ENCODE data around the gene MIEF1. TPM values are rescaled to one million over a fixed set of nuclear protein-coding genes. Genes with fewer than 3 reads are reported as not detected.

Gene MIEF1
- total RNA-seq, 1 experiment from 2014 or later = 32.1 TPM

- no peak for DNase-seq (ENCODE audit: low spot score)
- in situ Hi-C loops (cut with HindIII; ENCODE audit: low sequenced_read_pairs) = no loop called here
Observed at GRCh38 chr22:39535831-39536449, 33.9 kb downstream of the MIEF1 start.

- DNase-seq (ENCODE audit: low spot score) = no peak
- in situ Hi-C loops (cut with HindIII; ENCODE audit: low sequenced_read_pairs) = no loop called here
Observed at GRCh38 chr22:39536711-39537110, 34.6 kb downstream of the MIEF1 start.

DNA sequence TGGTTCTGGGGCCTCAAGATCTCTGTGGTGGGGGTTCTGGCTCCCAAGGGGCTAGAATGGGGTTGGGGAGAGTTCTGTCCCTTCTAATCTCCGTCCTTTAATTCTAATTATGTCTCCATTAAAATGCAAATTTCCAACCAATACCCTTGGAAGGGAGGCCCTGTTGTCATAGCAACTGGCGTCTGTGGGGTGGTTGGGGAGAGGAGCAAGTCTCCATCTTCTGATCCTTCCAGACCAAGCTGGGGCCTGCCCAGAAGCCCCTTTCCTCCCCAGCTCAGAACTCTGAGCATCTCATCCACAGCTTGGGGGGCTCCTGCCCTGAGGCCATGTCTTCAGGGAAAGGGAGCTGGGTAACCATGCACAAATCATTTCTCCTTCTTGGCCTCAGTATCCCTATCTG is 35.9 kb downstream of the MIEF1 start:
- no peak for DNase-seq (ENCODE audit: low spot score)
- in situ Hi-C loops (cut with HindIII; ENCODE audit: low sequenced_read_pairs) = no loop called here

- DNase-seq (ENCODE audit: low spot score) = no peak
- in situ Hi-C loops (cut with HindIII; ENCODE audit: low sequenced_read_pairs) = no loop called here
Observed at GRCh38 chr22:39543095-39543494, 41.0 kb downstream of the MIEF1 start.

GRCh38 chr22:39545386-39546365 is 43.6 kb downstream of the MIEF1 start:
- no peak for DNase-seq (ENCODE audit: low spot score)
- in situ Hi-C loops (cut with HindIII; ENCODE audit: low sequenced_read_pairs) = no loop called here

- DNase-seq (ENCODE audit: low spot score) = peak; percentile 88
- in situ Hi-C loops (cut with HindIII; ENCODE audit: low sequenced_read_pairs) = no loop called here
Observed at GRCh38 chr22:39546889-39547586, 44.9 kb downstream of the MIEF1 start.

DNA sequence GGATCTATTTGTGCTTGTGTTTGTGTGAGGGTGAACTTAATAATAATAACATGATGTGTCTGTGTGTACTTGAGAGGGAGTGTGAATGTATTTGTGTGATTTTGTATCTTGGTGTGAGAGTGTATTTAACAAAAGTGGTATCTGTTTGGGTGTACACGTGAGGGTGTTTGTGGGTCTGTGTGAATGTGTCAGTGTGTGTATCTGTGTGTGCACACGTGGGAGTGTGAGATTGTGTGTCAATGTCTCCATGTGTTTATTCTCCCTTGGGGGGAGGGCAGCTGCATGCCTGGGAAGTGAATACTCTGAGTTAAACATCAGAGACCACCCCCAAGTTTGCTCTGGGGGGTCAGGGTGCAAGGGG is 45.5 kb downstream of the MIEF1 start:
- in situ Hi-C loops (cut with HindIII; ENCODE audit: low sequenced_read_pairs) = no loop called here
- DNase-seq (ENCODE audit: low spot score) = no peak

DNA sequence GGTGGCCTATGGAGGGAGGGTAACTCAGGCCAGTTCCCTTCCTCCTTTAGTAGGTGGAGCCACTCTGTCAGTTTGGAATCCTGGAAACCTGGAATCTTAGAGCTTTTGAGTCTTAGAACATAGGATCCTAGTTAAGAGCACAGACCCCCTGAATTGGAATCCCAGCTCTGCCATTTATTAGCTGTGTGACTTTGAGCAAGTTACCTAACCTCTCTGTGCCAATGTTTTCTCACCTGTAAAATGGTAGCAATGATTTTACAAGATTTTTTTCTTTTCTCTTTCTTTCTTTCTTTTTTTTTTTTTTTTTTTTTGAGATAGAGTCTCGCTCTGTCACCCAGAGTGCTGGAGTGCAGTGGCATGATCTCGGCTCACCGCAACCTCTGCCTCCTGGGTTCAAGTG is 51.3 kb downstream of the MIEF1 start:
- in situ Hi-C loops (cut with HindIII; ENCODE audit: low sequenced_read_pairs) = no loop called here

GRCh38 chr22:39554151-39554550 is 52.1 kb downstream of the MIEF1 start:
- in situ Hi-C loops (cut with HindIII; ENCODE audit: low sequenced_read_pairs) = no loop called here

More for the DNA sequence above, 51.3 kb downstream of the MIEF1 start:
- no peak for DNase-seq (ENCODE audit: low spot score)

DNA sequence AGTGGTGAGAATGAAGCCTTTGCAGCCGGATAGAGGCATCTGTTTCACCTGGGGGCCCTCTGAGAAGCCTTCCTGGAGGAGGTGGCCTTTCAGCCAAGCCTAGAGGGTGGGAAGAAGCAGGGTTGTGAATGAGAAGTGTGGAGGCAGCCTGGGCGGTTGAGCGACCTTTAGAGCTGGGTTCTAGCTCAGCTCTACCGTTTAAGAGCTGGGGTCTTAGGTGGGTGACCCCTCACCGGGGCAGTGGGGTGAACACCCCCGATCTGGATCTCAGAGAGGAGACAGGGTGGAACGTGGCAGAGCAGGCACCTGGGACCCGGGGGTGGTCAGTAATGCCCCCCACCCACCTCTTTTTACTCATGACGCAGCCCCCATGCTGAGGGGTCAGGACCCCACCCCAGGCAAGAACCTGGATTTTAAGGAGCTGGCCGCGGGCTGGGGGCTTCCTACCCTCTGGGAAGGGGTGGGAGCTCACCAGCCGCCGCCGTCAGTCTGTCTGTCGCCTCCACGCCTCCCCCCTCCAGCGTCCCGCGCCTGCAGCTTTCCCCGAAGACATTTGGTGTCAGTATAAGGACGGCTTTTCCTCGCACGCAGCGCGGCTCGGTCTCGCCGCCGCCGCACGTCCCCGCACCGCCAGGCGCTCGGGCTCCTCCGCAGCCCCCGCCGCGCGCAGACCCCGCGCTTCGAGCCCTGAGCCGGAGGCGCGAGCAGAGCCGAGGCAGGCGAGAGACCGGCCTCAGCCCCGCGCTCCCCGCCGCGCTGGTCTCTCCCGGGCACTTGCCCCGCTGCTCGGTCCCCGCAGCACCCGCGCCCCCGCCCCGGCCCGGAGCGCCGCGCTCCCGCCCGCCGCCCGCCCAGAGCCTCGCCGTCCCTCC is 55.1 kb downstream of the MIEF1 start:
- in situ Hi-C loops (cut with HindIII; ENCODE audit: low sequenced_read_pairs) = no loop called here

More at GRCh38 chr22:39554151-39554550, 52.1 kb downstream of the MIEF1 start:
- no peak for DNase-seq (ENCODE audit: low spot score)

GRCh38 chr22:39558254-39558727 is 56.2 kb downstream of the MIEF1 start:
- no peak for DNase-seq (ENCODE audit: low spot score)
- in situ Hi-C loops (cut with HindIII; ENCODE audit: low sequenced_read_pairs) = no loop called here

More for the DNA sequence above, 55.1 kb downstream of the MIEF1 start:
- peak; percentile 63 for DNase-seq (ENCODE audit: low spot score)

DNA sequence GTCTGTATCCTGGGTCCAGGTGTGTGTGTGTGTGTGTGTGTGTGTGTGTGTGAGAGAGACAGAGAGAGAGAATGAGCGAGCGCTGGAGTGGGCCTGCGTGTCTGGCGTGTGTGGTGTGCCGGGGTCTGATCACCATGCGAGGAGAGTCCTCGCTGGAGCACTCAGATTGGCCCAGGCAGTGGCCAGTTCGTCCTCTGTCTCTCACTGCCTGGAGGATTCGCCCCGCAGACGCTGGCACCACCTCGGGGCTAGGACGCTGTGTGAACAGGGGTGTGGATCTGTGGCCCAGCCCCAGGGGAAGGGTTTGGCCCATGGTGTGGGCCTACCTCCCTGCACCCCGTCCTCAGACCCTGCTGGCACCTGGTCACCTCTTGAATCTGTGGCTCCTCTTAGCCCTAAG is 56.9 kb downstream of the MIEF1 start:
- DNase-seq (ENCODE audit: low spot score) = no peak
- in situ Hi-C loops (cut with HindIII; ENCODE audit: low sequenced_read_pairs) = no loop called here

GRCh38 chr22:39559456-39560105 is 57.5 kb downstream of the MIEF1 start:
- in situ Hi-C loops (cut with HindIII; ENCODE audit: low sequenced_read_pairs) = no loop called here
- DNase-seq (ENCODE audit: low spot score) = no peak

- in situ Hi-C loops (cut with HindIII; ENCODE audit: low sequenced_read_pairs) = no loop called here
Observed at GRCh38 chr22:39560127-39560526, 58.0 kb downstream of the MIEF1 start.

DNA sequence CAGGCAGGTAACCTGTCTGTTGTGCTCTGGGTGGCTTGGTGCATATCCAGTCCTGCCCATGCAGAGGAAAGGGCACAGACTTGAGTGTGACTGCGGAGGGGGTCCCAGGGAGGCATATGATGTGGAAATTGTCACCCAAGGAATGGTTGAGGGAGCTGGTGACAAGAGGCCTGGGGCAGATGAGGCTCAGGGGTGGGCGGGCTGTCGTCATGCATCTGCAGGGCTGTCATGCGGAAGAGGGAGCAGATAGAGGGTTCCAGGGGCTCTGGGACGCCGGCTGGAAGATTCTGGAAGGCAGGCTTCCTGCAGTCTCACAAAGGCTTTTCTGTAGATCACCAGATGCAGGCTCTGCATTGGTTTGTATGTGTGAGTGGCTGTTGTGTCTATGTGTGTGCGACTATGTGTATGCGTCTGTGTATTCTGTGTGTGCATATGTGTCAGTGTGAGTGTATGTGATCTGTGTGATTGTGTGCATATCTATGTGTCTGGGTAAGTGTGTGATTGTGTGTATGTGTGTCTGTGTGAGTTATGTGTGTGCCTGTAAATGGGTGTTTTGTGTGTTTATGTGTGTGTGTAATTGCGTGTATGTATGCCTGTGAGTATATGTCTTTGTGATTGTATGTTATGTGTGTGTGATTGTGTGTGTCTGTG is 60.9 kb downstream of the MIEF1 start:
- no peak for DNase-seq (ENCODE audit: low spot score)
- in situ Hi-C loops (cut with HindIII; ENCODE audit: low sequenced_read_pairs) = no loop called here

More at GRCh38 chr22:39560127-39560526, 58.0 kb downstream of the MIEF1 start:
- DNase-seq (ENCODE audit: low spot score) = no peak

DNA sequence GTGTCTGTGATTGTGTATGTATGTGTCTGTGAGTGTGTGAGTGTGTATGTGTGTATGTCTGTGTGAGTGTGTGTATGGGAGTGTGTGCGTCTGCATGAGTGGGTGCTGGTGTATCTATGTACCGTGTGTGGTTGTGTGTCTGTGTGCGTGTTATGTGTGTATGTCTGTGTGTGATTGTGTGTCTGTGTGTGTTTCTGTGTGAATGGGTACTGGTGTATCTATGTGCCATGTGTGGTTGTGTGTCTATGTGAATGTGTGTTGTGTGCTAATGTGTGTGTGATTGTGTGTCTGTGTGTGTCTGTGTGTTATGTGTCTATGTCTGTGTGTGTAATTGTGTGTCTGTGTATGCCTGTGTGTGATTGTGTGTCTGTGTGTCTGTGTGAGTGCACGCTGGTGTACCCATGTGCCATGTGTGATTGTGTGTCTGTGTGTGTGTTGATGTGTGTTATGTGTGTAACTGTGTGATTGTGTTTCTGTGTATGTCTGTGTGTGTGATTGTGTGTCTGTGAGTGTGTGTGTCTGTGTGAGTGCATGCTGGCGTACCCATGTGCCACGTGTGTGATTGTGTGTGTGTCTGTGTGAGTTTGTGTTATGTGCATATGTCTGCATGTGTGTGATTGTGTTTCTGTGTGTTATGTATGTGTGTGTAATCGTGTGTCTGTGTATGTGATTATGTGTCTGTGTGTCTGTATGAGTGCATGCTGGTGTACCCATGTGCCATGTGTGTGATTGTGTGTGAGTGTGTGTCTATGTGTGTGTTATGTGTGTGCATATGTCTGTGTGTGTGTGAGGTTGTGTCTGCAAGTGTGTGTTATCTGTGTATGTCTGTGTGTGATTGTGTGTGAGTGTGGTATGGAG is 61.7 kb downstream of the MIEF1 start:
- no peak for DNase-seq (ENCODE audit: low spot score)
- in situ Hi-C loops (cut with HindIII; ENCODE audit: low sequenced_read_pairs) = no loop called here

DNA sequence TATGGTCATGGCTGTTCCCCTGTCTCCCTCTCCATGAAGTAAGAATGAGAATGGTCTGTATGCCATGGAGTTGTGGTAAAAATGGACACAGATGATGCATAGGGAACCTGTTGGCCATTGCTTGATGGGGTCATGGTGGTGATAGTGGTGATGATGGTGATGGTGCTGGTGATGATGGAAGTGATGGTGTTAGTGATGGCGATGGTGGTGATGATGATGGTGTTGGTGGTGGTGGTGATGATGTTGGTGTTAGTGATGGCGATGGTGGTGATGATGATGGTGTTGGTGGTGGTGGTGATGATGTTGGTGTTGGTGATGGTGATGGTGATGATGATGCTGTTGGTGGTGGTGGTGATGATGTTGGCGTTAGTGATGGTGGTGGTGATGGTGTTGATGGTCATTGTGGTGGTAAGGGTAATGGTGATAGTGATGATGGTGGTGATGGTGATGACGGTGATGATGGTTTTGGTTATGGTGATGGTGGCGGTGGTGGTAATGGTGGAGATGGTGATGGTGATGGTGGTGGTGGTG is 63.4 kb downstream of the MIEF1 start:
- in situ Hi-C loops (cut with HindIII; ENCODE audit: low sequenced_read_pairs) = no loop called here
- no peak for DNase-seq (ENCODE audit: low spot score)
